Embryonic facial prominence (tissue), 1 donor: ENCODE results near the gene SHMT1.
"Not testable (repeated sequence)": the region's sequence is repeated elsewhere in the genome, so short reads cannot be mapped to it uniquely, and the experiment has no call there.

Source experiments
- DNase-seq: peaks from one replicate; pipeline ENCODE4 v3.0.0-alpha.2; 2016; ENCODE audit errors: extremely low spot score

Gene SHMT1

GRCh38 chr17:18378614-18379013 is 15.3 kb upstream of the SHMT1 start:
- not testable (repeated sequence) for DNase-seq

- no peak for DNase-seq
Measured at GRCh38 chr17:18378205-18378505, 14.8 kb upstream of the SHMT1 start.

GRCh38 chr17:18377437-18378204 is 14.3 kb upstream of the SHMT1 start, which contains the start of gene EVPLL:
Gene EVPLL, plus strand, starts transcription at chr17:18377778. Its CDS starts 3,160 bp downstream, at chr17:18380938.
- no peak for DNase-seq

- no peak for DNase-seq
Measured at GRCh38 chr17:18374216-18374615, 10.9 kb upstream of the SHMT1 start.

- DNase-seq = not testable (repeated sequence)
Measured at GRCh38 chr17:18373181-18373580, 9.8 kb upstream of the SHMT1 start.

GRCh38 chr17:18371455-18371854 is 8.1 kb upstream of the SHMT1 start:
- no peak for DNase-seq

GRCh38 chr17:18370761-18371160 is 7.4 kb upstream of the SHMT1 start:
- no peak for DNase-seq

GRCh38 chr17:18368946-18369345 is 5.6 kb upstream of the SHMT1 start:
- DNase-seq = no peak

- DNase-seq = no peak
Measured at GRCh38 chr17:18364166-18364565, 816 bp upstream of the SHMT1 start.

- DNase-seq = no peak
Measured at GRCh38 chr17:18362698-18363100, 651 bp downstream of the SHMT1 start.

- no peak for DNase-seq
Measured at GRCh38 chr17:18361837-18362697, 1.3 kb downstream of the SHMT1 start.

GRCh38 chr17:18360518-18360917 is 2.8 kb downstream of the SHMT1 start:
- no peak for DNase-seq

- no peak for DNase-seq
Measured at GRCh38 chr17:18356624-18357023, 6.7 kb downstream of the SHMT1 start.

- no peak for DNase-seq
Measured at GRCh38 chr17:18353541-18353940, 9.8 kb downstream of the SHMT1 start.

GRCh38 chr17:18344021-18344420 is 19.3 kb downstream of the SHMT1 start:
- no peak for DNase-seq

- DNase-seq = no peak
Measured at GRCh38 chr17:18339933-18340332, 23.4 kb downstream of the SHMT1 start.

GRCh38 chr17:18338158-18338557 is 25.2 kb downstream of the SHMT1 start:
- DNase-seq = not testable (repeated sequence)

- no peak for DNase-seq
Measured at GRCh38 chr17:18332909-18333489, 30.4 kb downstream of the SHMT1 start.

- DNase-seq = no peak
Measured at GRCh38 chr17:18331879-18332278, 31.5 kb downstream of the SHMT1 start.

- no peak for DNase-seq
Measured at GRCh38 chr17:18328643-18329204, 34.6 kb downstream of the SHMT1 start.

- no peak for DNase-seq
Measured at GRCh38 chr17:18327556-18327955, 35.8 kb downstream of the SHMT1 start.

- no peak for DNase-seq
Measured at GRCh38 chr17:18327093-18327492, 36.3 kb downstream of the SHMT1 start.
